B cell (primary cell): Measurements from ENCODE around the gene TMEM131L. TPM values are rescaled to one million over a fixed set of nuclear protein-coding genes. Genes with fewer than 3 reads are reported as not detected.

Experiments
- ATAC-seq: fragments of 200-7000 bp; cut with Tn5 transposase; one replicate; pipeline ENCODE4 v1.10.0; 2021; ENCODE audit warnings: low read depth, mild to moderate bottlenecking, moderate number of reproducible peaks, moderate library complexity
- CTCF ChIA-PET: fragments of 350-600 bp; sonication (Branson Sonifier 250); formaldehyde crosslinking; loops from one replicate; lab custom pipeline; 2021; ENCODE audit warnings: antibody characterized with exemption, inconsistent platforms; lab: Charles Lee
- POLR2A ChIA-PET: fragments of 350-600 bp; sonication (Branson Sonifier 250); formaldehyde crosslinking; loops from one replicate; lab custom pipeline; 2021; ENCODE audit warnings: antibody characterized with exemption; lab: Charles Lee
- DNase-seq: peaks from one replicate; pipeline ENCODE4 v3.0.0; 2013
- H2AFZ ChIP-seq: 2 replicates; pipeline ENCODE4 v1.6.1; 2012; ENCODE audit warnings: mild to moderate bottlenecking, low read depth, low read length; ENCODE audit not compliant: insufficient read depth, poor library complexity, severe bottlenecking
- H3K27ac ChIP-seq, 2 donors: 1 replicate in 1 of 2; 2 replicates in 1 of 2; pipeline ENCODE4 v1.5.1; 2012 to 2013; ENCODE audit warnings: low read length in 2 of 2, mild to moderate bottlenecking in 2 of 2, moderate library complexity in 1 of 2
- H3K27me3 ChIP-seq, 4 experiments: fragments of 200-600 bp in 1 of 4; sonication (generic) in 1 of 4; replicated peaks in 1 of 4; 1 replicate in 2 of 4; 2 replicates in 2 of 4; pipeline versions ENCODE4 v1.6.1 to v1.7.0; 2013 to 2016; ENCODE audit warnings: low read length in 3 of 4, mild to moderate bottlenecking in 2 of 4, mixed read lengths in 1 of 4, moderate library complexity in 1 of 4; ENCODE audit not compliant: insufficient read depth in 4 of 4, control insufficient read depth in 3 of 4; ENCODE audit errors: control extremely low read depth in 1 of 4
- H3K36me3 ChIP-seq, 2 experiments: replicated peaks in 1 of 2; 1 replicate in 1 of 2; 2 replicates in 1 of 2; pipeline versions ENCODE4 v1.6.1 to v1.7.1; 2013; ENCODE audit warnings: low read length in 1 of 2; ENCODE audit not compliant: insufficient read depth in 2 of 2, control insufficient read depth in 1 of 2; ENCODE audit errors: control extremely low read depth in 1 of 2, extremely low read depth in 1 of 2
- H3K4me1 ChIP-seq, 2 donors: fragments of 200-600 bp in 1 of 2; sonication (generic) in 1 of 2; 1 replicate in 1 of 2; 2 replicates in 1 of 2; pipeline versions ENCODE4 v1.5.1 to v1.6.1; 2013 to 2017; ENCODE audit warnings: low read length in 2 of 2; ENCODE audit not compliant: control insufficient read depth in 2 of 2, insufficient read depth in 2 of 2
- H3K4me2 ChIP-seq: replicated peaks from 2 replicates; pipeline ENCODE3; 2012; ENCODE audit warnings: mild to moderate bottlenecking, low read depth, low read length; ENCODE audit not compliant: poor library complexity, severe bottlenecking
- H3K4me3 ChIP-seq, 5 experiments: fragments of 200-600 bp in 1 of 5; sonication (generic) in 1 of 5; 1 replicate in 3 of 5; 2 replicates in 2 of 5; pipeline versions ENCODE4 v1.5.1 to v1.7.0; 2011 to 2016; ENCODE audit warnings: low read length in 4 of 5, mild to moderate bottlenecking in 4 of 5, low read depth in 2 of 5, control low read depth in 1 of 5, moderate library complexity in 1 of 5; ENCODE audit not compliant: insufficient read depth in 1 of 5; ENCODE audit errors: control extremely low read depth in 1 of 5, extremely low read depth in 1 of 5
- H3K79me2 ChIP-seq: fragments of 200-600 bp; sonication (generic); one replicate; pipeline ENCODE4 v1.6.0; 2016; ENCODE audit warnings: low read length; ENCODE audit not compliant: control insufficient read depth, insufficient read depth
- H3K9ac ChIP-seq: fragments of 200-600 bp; sonication (generic); 2 replicates; pipeline ENCODE4 v1.6.1; 2017; ENCODE audit warnings: mild to moderate bottlenecking, low read length, moderate library complexity
- H3K9me3 ChIP-seq, 3 donors: one replicate each; pipeline versions ENCODE4 v1.6.1 to v1.7.1; 2013; ENCODE audit warnings: low read length in 2 of 3; ENCODE audit not compliant: control insufficient read depth in 2 of 3, insufficient read depth in 1 of 3; ENCODE audit errors: control extremely low read depth in 1 of 3
- H4K20me1 ChIP-seq: 2 replicates; pipeline ENCODE4 v1.6.0; 2012; ENCODE audit warnings: mild to moderate bottlenecking, low read length; ENCODE audit not compliant: insufficient read depth, control insufficient read depth, poor library complexity, severe bottlenecking
- H3K27ac Mint-ChIP-seq: one replicate; pipeline ENCODE4 v1.8.0; 2021; ENCODE audit warnings: mixed read lengths
- H3K27me3 Mint-ChIP-seq: one replicate; pipeline ENCODE4 v1.8.0; 2021; ENCODE audit warnings: mixed read lengths
- H3K4me1 Mint-ChIP-seq: one replicate; pipeline ENCODE4 v1.8.0; 2021; ENCODE audit warnings: mixed read lengths
- H3K4me3 Mint-ChIP-seq: one replicate; pipeline ENCODE4 v1.8.0; 2021; ENCODE audit warnings: mixed read lengths
- H3K9me3 Mint-ChIP-seq: one replicate; pipeline ENCODE4 v1.8.0; 2022; ENCODE audit warnings: mixed read lengths; ENCODE audit not compliant: insufficient read depth
- CTCF ChIP-seq: fragments of 200-600 bp; IDR thresholded peaks from one replicate; pipeline ENCODE4 v1.8.0; 2022; ENCODE audit warnings: antibody characterized with exemption, mild to moderate bottlenecking
- EZH2 ChIP-seq: IDR thresholded peaks from 2 replicates; pipeline ENCODE4 v1.6.1; 2012; ENCODE audit warnings: borderline replicate concordance, low read depth, mild to moderate bottlenecking, moderate library complexity, low read length; ENCODE audit not compliant: insufficient read depth, poor library complexity, severe bottlenecking
- WGBS: methylation state at CpG from one replicate; pipeline ENCODE4 v1.1.5; 2013; ENCODE audit warnings: missing lambda C conversion rate; ENCODE audit not compliant: insufficient coverage; 5-methylcytosine and 5-hydroxymethylcytosine counted together
- intact Hi-C: fragments of 100-400 bp; cut with micrococcal nuclease; formaldehyde crosslinking; loops from one replicate; pipeline ENCODE4 v1.10.0; 2022
- polyA plus RNA-seq: library from polyadenylated mRNA; depleted of rRNA; stranded (reverse); fragments of >200 nt; gene quantifications from 2 replicates; pipeline ENCODE4 v1.2.3, GENCODE V29; 2012
- total RNA-seq, 2 donors: library from RNA; stranded (reverse); fragments of 120-200 nt in 1 of 2; gene quantifications; 1 replicate in 1 of 2; 2 replicates in 1 of 2; pipeline versions ENCODE4 v1.2.3 to v1.2.4, GENCODE V29; 2013 to 2022

TMEM131L gene
- total and polyA plus RNA-seq, 2 donors (not counting 1 experiment from before 2014, with no cell fraction given): 56.4 to 120 TPM

GRCh38 chr4:153591441-153591840 lies 125.3 kb downstream of the TMEM131L start:
- H3K27ac Mint-ChIP-seq: no peak overlapping the region
- WGBS: 65% methylated on average over 2 of the region's 8 CpGs
- H3K4me1 Mint-ChIP-seq: no peaks in the 10 kb centered on the region
- H3K27me3 Mint-ChIP-seq: no peaks in the 10 kb centered on the region
- TF ChIP-seq CTCF (no peak), EZH2 (no peak)
- H3K4me3 Mint-ChIP-seq: no peak overlapping the region
- Histone ChIP-seq H2AFZ (no peak overlapping the region), H3K27ac (peak overlapping the region in 1 of 2 donors; percentile 26), H3K9ac (no peak overlapping the region), H3K36me3 (peaks cover 28 to 92% of the 10 kb centered on the region in 2 experiments), H3K4me3 (no peak overlapping the region), H3K9me3 (no peaks in the 10 kb centered on the region), H3K4me2 (no peak overlapping the region), H3K79me2 (peaks cover 68% of the 10 kb centered on the region), H3K4me1 (no peaks in the 10 kb centered on the region), H3K27me3 (no peaks in the 10 kb centered on the region), H4K20me1 (peaks cover 27% of the 10 kb centered on the region)
- DNase-seq (no peak), ATAC-seq (no peak)
- ChIA-PET POLR2A (no interaction called here), CTCF (no interaction called here)
- intact Hi-C loops: no loop called here
- no peaks in the 10 kb centered on the region for H3K9me3 Mint-ChIP-seq

- H3K27ac ChIP-seq: peak overlapping the region in 1 of 2 donors; percentile 18
- H3K27me3 ChIP-seq: no peaks in the 10 kb centered on the region
- no peak overlapping the region for H3K4me3 ChIP-seq
- H4K20me1 ChIP-seq: peaks cover 27% of the 10 kb centered on the region
- no peaks in the 10 kb centered on the region for H3K9me3 Mint-ChIP-seq
- intact Hi-C loops: no loop called here
- CTCF ChIA-PET: interaction anchor here (1.8 kb wide), 1 partner anchor 8 kb away, joined by 5 read pairs; no protein-coding TSS in a partner anchor
- no peak overlapping the region for H3K4me3 Mint-ChIP-seq
- peaks cover 68% of the 10 kb centered on the region for H3K79me2 ChIP-seq
- no peak for DNase-seq
- H3K27ac Mint-ChIP-seq: no peak overlapping the region
- no peak overlapping the region for H3K4me2 ChIP-seq
- H3K36me3 ChIP-seq: peaks cover 32 to 90% of the 10 kb centered on the region in 2 experiments
- no peaks in the 10 kb centered on the region for H3K9me3 ChIP-seq
- H3K9ac ChIP-seq: no peak overlapping the region
- TF ChIP-seq EZH2 (no peak), CTCF (no peak)
- no peaks in the 10 kb centered on the region for H3K4me1 Mint-ChIP-seq
- 100% methylated on average over 1 of the region's 2 CpGs for WGBS
- H3K27me3 Mint-ChIP-seq: no peaks in the 10 kb centered on the region
- POLR2A ChIA-PET: no interaction called here
- no peaks in the 10 kb centered on the region for H3K4me1 ChIP-seq
- ATAC-seq: no peak
- H2AFZ ChIP-seq: no peak overlapping the region
These were observed 125.9 kb downstream of the TMEM131L start for GRCh38 chr4:153592064-153592463.
